ENCODE results near the gene ARHGEF10L.
A peak's percentile ranks its signal among the peaks of the same experiment; 100 is the strongest.

ARHGEF10L gene

GRCh38 chr1:17594026-17594425 lies 54.5 kb downstream of the ARHGEF10L start:
- no peak for DNase-seq (ENCODE audit: low read depth in 2 of 2)

GRCh38 chr1:17594690-17595601 lies 55.4 kb downstream of the ARHGEF10L start:
- no peak for DNase-seq (ENCODE audit: low read depth in 2 of 2)

- no peak for DNase-seq (ENCODE audit: low read depth in 2 of 2)
Observed at GRCh38 chr1:17595602-17595925, 56.1 kb downstream of the ARHGEF10L start.

- DNase-seq (ENCODE audit: low read depth in 2 of 2): no peak
Observed at GRCh38 chr1:17596186-17596585, 56.7 kb downstream of the ARHGEF10L start.

- no peak for DNase-seq (ENCODE audit: low read depth in 2 of 2)
Observed at GRCh38 chr1:17596651-17597509, 57.4 kb downstream of the ARHGEF10L start.

GRCh38 chr1:17597651-17598050 lies 58.2 kb downstream of the ARHGEF10L start:
- no peak for DNase-seq (ENCODE audit: low read depth in 2 of 2)

- DNase-seq (ENCODE audit: low read depth in 2 of 2): no peak
Observed at GRCh38 chr1:17598251-17598650, 58.8 kb downstream of the ARHGEF10L start.

- no peak for DNase-seq (ENCODE audit: low read depth in 2 of 2)
Observed at GRCh38 chr1:17599291-17599953, 59.9 kb downstream of the ARHGEF10L start.

- DNase-seq (ENCODE audit: low read depth in 2 of 2): no peak
Observed at GRCh38 chr1:17599954-17600300, 60.4 kb downstream of the ARHGEF10L start.

- no peak for DNase-seq (ENCODE audit: low read depth in 2 of 2)
Observed at GRCh38 chr1:17600321-17600720, 60.8 kb downstream of the ARHGEF10L start.

GRCh38 chr1:17601643-17602382 lies 62.3 kb downstream of the ARHGEF10L start:
- DNase-seq (ENCODE audit: low read depth in 2 of 2): no peak

GRCh38 chr1:17603091-17603841 lies 63.8 kb downstream of the ARHGEF10L start:
- DNase-seq (ENCODE audit: low read depth in 2 of 2): no peak

GRCh38 chr1:17605582-17606344 lies 66.3 kb downstream of the ARHGEF10L start:
- no peak for DNase-seq (ENCODE audit: low read depth in 2 of 2)

- peak in 1 of 2 donors; percentile 39 for DNase-seq (ENCODE audit: low read depth in 2 of 2)
Observed at GRCh38 chr1:17606826-17607440, 67.4 kb downstream of the ARHGEF10L start.

GRCh38 chr1:17607644-17608581 lies 68.4 kb downstream of the ARHGEF10L start:
- no peak for DNase-seq (ENCODE audit: low read depth in 2 of 2)

GRCh38 chr1:17609529-17609928 lies 70.0 kb downstream of the ARHGEF10L start:
- no peak for DNase-seq (ENCODE audit: low read depth in 2 of 2)

- DNase-seq (ENCODE audit: low read depth in 2 of 2): no peak
Observed at GRCh38 chr1:17610085-17610484, 70.6 kb downstream of the ARHGEF10L start.

- DNase-seq (ENCODE audit: low read depth in 2 of 2): no peak
Observed at GRCh38 chr1:17610713-17611112, 71.2 kb downstream of the ARHGEF10L start.

GRCh38 chr1:17611991-17612390 lies 72.5 kb downstream of the ARHGEF10L start:
- DNase-seq (ENCODE audit: low read depth in 2 of 2): no peak
